LHCN-M2 (cell line): ENCODE data around the gene INSYN1. TPM values are rescaled to one million over a fixed set of nuclear protein-coding genes. Genes with fewer than 3 reads are reported as not detected.
"Not testable (repeated sequence)": the region's sequence is repeated elsewhere in the genome, so short reads cannot be mapped to it uniquely, and the experiment has no call there.

Experiments used
- DNase-seq: peaks from one replicate; pipeline ENCODE4 v3.0.0-alpha.2; 2012; ENCODE audit warnings: low read depth
- total RNA-seq: library from RNA; depleted of rRNA; stranded (reverse); fragments of >200 nt; gene quantifications from 2 replicates; pipeline ENCODE4 v1.2.3, GENCODE V29; 2014

Gene INSYN1
- total RNA-seq, 1 experiment from 2014 or later, result 0.29 TPM

GRCh38 chr15:73749971-73750370 is 3.2 kb downstream of the INSYN1 start:
- DNase-seq, result no peak

- DNase-seq, result no peak
Observed at GRCh38 chr15:73749533-73749932, 3.6 kb downstream of the INSYN1 start.

- DNase-seq, result no peak
Observed at GRCh38 chr15:73748730-73749129, 4.4 kb downstream of the INSYN1 start.

- DNase-seq, result no peak
Observed at GRCh38 chr15:73747847-73748590, 5.1 kb downstream of the INSYN1 start.

- DNase-seq, result no peak
Observed at GRCh38 chr15:73746883-73747282, 6.3 kb downstream of the INSYN1 start.

- DNase-seq, result no peak
Observed at GRCh38 chr15:73746261-73746660, 6.9 kb downstream of the INSYN1 start.

- DNase-seq, result no peak
Observed at GRCh38 chr15:73745073-73745472, 8.1 kb downstream of the INSYN1 start.

- no peak for DNase-seq
Observed at GRCh38 chr15:73744293-73744692, 8.9 kb downstream of the INSYN1 start.

GRCh38 chr15:73741321-73741836 is 11.8 kb downstream of the INSYN1 start:
- DNase-seq, result no peak

GRCh38 chr15:73740152-73741048 is 12.8 kb downstream of the INSYN1 start:
- DNase-seq, result no peak

- DNase-seq, result no peak
Observed at GRCh38 chr15:73737535-73737934, 15.6 kb downstream of the INSYN1 start.

GRCh38 chr15:73732930-73733329 is 20.2 kb downstream of the INSYN1 start:
- DNase-seq, result no peak

GRCh38 chr15:73732051-73732450 is 21.1 kb downstream of the INSYN1 start:
- DNase-seq, result not testable (repeated sequence)

GRCh38 chr15:73727330-73727976 is 25.7 kb downstream of the INSYN1 start:
- DNase-seq, result peak; percentile 49

- no peak for DNase-seq
Observed at GRCh38 chr15:73724212-73724611, 28.9 kb downstream of the INSYN1 start.

GRCh38 chr15:73723191-73723590 is 30.0 kb downstream of the INSYN1 start:
- DNase-seq, result no peak

GRCh38 chr15:73722425-73722824 is 30.7 kb downstream of the INSYN1 start:
- DNase-seq, result no peak

GRCh38 chr15:73718694-73719093 is 34.5 kb downstream of the INSYN1 start:
- DNase-seq, result no peak

GRCh38 chr15:73717802-73718201 is 35.3 kb downstream of the INSYN1 start:
- no peak for DNase-seq

GRCh38 chr15:73717206-73717605 is 35.9 kb downstream of the INSYN1 start:
- DNase-seq, result no peak

GRCh38 chr15:73716417-73716816 is 36.7 kb downstream of the INSYN1 start:
- no peak for DNase-seq

GRCh38 chr15:73715417-73715816 is 37.7 kb downstream of the INSYN1 start:
- no peak for DNase-seq
